NT2/D1 (cell line): ENCODE measurements around the gene TNFSF11.

ENCODE experiments used
- YY1 ChIP-seq: IDR thresholded peaks from 2 replicates; pipeline ENCODE4 v1.6.1; 2011; ENCODE audit not compliant: insufficient read length, insufficient read depth
- ZNF274 ChIP-seq: IDR thresholded peaks from 2 replicates; pipeline ENCODE4 v1.6.1; 2011; ENCODE audit warnings: mild to moderate bottlenecking, low read depth, low read length

GRCh38 chr13:42643076-42643475 is 69.1 kb downstream of the TNFSF11 start:
- TF ChIP-seq YY1, result no peak
- TF ChIP-seq ZNF274, result no peak
